PC-3 (cell line): ENCODE results near the gene SAMD13.

Experiments
- EZH2 ChIP-seq: fragments of 300-600 bp; sonication (generic); IDR thresholded peaks from one replicate; pipeline ENCODE4 v1.6.1; 2017; ENCODE audit warnings: antibody characterized with exemption, mild to moderate bottlenecking, low read length; ENCODE audit not compliant: unreplicated experiment
- TF ChIP-seq, protein P1 (sequence below): fragments of 300-600 bp; sonication (generic); conservative IDR thresholded peaks from 2 replicates; pipeline ENCODE4 v1.5.1; 2017; ENCODE audit warnings: antibody characterized with exemption, low read depth, mild to moderate bottlenecking, low read length

- TF ChIP-seq, protein P1, sequence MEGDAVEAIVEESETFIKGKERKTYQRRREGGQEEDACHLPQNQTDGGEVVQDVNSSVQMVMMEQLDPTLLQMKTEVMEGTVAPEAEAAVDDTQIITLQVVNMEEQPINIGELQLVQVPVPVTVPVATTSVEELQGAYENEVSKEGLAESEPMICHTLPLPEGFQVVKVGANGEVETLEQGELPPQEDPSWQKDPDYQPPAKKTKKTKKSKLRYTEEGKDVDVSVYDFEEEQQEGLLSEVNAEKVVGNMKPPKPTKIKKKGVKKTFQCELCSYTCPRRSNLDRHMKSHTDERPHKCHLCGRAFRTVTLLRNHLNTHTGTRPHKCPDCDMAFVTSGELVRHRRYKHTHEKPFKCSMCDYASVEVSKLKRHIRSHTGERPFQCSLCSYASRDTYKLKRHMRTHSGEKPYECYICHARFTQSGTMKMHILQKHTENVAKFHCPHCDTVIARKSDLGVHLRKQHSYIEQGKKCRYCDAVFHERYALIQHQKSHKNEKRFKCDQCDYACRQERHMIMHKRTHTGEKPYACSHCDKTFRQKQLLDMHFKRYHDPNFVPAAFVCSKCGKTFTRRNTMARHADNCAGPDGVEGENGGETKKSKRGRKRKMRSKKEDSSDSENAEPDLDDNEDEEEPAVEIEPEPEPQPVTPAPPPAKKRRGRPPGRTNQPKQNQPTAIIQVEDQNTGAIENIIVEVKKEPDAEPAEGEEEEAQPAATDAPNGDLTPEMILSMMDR: no peak
- no peak for TF ChIP-seq EZH2
Measured at GRCh38 chr1:84377480-84378095, 76.1 kb downstream of the SAMD13 start.
